Measurements from ENCODE around the gene RGS4.

Gene RGS4

DNA sequence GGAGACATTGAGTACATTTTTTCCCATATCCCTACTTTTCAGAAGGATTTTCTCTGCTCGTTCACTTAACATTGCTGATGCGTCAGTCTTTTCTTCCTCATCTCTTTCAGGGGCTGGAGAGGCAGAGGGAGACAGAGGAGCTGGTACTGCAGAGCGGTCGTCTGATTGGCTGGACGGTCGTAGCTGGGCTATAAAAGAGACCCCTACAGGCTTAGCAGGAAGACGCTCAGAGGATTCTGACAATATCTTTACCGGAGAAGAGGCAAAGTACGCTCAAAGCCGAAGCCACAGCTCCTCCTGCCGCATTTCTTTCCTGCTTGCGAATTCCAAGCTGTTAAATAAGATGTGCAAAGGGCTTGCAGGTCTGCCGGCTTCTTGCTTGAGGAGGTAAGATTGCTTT lies at the start of gene RGS4:
RGS4 (plus strand) TSS at position 220 of the 400 bp plus-strand sequence; CDS start at position 344, 124 bp downstream.
- peak; percentile 19 to 96 (median 76) for DNase-seq
- intact Hi-C loops (cut with DNase I): no loop called here

DNA sequence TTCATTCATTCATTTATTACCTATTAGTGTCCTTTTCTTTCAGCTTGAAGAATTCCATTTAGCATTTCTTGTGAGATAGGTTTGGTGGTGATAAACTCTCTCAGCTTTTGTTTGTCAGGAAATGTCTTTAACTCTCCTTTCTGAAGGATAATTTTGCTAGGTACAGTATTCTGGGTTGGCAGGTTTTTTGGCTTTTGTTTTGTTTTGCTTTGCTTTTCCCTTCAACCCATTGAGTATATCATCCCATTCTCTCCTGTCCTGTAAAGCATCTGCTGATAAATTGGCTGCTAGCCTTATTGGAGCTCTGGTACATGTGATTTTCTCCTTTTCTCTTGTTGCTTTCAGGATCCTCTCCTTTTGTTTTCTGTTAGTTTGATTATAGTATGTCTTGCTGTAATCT lies 47.0 kb upstream of the RGS4 start:
- no peak for DNase-seq
- intact Hi-C loops (cut with DNase I): no loop called here

DNA sequence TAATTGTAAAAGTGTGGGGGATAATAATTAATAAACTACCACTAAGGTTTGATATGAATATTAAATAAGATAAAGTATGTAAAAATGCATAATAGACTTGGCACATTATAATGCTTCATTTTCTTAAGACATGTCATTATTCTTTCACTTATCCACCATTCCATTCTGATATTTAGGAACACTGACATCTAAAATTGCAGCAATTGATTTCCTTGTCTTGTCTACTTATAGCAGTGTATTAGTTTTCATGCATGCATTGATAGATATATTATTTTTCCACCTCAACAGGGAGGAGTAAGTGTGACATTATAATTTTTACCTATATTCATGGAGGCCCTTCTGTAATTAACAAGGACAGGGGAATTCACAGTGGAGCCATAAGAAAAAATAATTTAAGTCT lies 41.6 kb upstream of the RGS4 start:
- no peak for DNase-seq
- intact Hi-C loops (cut with DNase I): no loop called here

DNA sequence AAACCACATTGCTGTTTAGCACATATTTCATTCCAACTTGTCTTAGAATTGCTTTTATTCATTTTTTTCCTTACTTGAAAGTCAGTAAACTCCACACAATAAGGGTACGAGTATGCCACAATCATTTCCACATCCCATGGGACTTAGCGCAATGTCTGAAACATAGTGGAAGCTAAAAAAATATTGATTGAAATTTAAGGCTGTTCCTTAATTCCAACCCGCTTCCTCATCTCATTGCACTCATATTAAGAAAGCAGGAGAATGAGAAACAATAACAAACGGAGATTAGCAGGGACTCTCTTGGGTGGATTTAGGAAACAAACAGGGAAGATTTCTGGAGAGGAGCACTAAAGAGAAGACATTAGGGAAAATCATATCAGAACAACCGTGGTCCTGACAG lies 39.3 kb upstream of the RGS4 start:
- intact Hi-C loops (cut with DNase I): no loop called here
- no peak for DNase-seq

DNA sequence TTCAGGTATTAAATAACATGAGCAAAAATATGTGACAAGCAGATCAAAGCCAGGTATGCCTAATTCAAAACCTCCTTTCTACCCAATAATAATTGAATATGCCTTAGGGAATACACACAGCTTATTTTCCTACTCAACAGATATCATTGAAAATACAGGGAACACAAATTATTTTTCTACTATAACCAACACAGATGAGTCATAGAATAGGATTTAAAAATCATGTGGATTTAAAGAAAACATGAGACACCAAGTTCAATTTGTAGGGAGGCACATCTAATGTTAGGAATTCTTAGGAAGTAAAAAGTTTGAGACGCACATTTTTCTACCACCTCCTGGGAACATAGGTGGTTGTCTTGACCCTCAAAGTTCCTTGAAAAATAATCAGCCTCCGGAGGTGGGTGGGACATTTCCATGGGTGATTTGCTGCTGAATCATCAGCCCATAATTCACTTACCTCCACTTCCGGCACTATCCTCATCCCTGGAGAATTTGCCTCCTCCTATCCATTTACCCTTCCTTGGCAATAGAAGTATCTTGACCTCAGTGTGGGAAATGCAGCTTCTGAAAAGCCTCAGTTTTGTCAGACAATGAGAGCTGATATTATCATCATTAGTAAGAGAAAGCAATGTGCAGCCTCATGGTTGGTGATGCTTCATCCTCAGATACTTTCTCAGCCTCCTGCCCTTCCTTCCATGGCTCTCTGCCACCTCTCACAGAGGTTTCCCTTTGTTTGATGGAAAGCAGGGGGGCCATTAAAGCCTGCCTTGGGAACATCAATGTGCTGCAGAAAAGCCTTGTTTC lies 33.5 kb upstream of the RGS4 start:
- intact Hi-C loops (cut with DNase I): no loop called here
- no peak for DNase-seq

DNA sequence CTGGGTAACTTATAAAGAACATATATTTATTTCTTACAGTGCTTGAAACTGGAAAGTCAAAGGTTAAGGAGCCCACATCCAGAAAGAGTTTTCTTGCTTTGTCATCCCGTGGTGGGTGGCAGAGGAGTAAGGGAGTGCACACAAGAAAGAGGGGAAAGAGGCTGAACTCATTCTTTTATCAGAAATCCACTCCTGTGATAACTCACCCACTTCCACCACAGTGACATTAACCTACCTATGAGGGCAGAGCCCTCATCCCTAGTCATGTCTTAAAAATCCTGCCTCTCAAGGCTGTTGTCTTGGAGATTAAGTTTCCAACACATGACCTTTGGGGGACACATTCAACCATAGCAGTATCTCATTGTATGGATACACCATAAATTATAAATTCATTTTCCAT lies 32.5 kb upstream of the RGS4 start:
- intact Hi-C loops (cut with DNase I): no loop called here
- DNase-seq: no peak

DNA sequence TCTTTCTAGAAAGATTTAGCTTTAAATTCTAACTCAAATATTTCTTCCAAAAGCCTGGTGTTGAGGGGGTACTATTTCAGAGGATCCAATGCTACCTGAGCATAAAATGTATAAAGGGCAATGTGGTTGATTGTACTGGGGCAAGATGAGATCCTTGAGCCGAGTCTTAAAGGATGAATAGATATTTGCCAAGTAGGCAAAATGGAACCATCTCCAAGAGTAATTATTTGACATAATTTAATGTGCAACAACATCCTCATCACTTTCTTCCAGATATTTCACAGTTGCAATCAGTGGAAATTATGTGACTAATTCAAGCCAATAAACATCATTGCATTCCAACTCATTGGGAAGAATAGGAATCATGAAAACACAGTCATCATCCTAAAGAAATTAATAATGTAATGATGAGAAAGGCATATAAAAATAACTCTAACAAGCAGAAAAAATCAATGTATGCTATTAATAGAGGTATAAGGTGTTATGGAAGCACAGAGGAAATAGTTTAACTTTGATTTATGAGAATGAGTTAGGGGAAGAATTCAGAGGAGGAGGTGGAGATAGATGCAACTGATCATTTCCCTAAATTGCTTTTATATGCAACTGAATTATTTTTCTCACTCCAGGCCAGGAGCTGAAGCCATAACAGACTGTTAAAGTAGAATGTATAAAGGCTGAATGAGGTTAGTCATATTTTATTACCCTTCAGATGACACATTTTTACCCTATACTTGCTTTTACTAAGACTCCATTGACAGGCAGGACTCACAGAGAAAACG lies 30.0 kb upstream of the RGS4 start:
- no peak for DNase-seq
- intact Hi-C loops (cut with DNase I): no loop called here

DNA sequence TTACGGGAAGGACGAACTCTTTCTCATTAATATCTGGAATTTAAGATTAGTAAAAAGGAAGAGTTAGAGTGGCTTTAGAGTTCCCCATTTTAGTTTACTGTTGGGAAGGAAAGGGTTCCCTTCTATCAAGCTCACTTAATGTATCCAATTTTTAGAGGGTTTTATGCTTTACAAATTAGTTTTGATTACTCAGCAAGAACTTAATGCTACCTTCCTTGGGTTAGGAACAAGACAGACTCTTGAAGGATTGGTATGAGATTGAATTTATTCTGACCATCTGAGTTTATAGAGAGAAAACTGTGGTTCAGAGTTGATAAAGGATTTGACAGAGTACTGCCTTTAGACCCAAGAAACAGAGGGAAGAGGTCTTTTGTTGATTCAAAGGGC lies 29.5 kb upstream of the RGS4 start:
- no peak for DNase-seq
- intact Hi-C loops (cut with DNase I): no loop called here

DNA sequence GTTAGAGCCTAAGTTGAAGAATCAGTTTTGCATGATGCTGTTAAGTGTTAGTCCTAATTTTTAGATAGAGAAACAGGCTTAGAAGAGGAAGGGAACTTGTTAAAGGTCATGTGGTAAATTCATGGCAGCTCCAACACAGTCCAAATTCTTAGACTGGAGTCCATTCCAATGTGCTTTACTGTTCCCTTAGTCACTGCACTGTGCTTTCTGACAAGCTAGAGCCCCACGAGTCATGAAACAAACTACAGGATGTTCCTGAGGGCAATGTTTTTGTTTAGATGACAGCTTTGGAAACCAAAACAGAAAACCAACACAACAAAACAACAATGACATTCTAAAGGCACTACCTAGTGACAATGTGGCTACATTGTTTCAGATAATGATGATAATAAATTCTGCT lies 23.1 kb upstream of the RGS4 start:
- intact Hi-C loops (cut with DNase I): no loop called here
- DNase-seq: no peak

DNA sequence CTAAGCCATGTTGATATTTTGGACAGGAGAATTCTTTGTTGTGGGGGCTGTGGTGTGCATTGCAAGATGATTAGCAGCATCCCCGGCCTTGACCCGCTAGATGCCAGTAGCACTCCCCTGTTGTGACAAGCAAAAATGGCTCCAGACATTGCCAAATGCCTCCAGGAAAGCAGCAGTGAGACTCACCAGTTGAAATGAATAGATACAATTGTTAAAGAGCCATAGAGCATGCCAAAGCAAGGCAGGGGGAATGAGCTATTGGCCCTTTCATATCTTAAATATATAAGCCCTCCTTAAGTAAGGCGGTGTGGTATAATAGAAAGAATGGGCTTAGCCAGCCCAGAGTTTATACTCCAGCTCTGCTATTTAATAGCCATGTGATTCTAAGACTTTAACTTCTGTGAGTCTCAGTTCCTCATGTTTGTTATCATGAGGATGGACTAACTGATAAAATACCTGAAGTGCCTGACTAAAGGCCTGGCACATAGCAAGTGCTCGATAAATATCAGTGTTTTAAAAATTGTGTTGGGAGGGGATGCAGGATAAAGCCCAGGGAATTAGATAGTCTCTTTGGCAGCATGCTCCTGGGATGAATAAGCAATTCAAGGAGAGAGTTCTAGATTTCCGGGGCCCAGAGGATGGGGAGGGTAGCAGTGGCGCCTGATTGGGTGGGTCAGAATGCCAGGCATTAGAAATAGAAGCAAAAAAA lies 21.1 kb upstream of the RGS4 start:
- intact Hi-C loops (cut with DNase I): no loop called here
- no peak for DNase-seq

DNA sequence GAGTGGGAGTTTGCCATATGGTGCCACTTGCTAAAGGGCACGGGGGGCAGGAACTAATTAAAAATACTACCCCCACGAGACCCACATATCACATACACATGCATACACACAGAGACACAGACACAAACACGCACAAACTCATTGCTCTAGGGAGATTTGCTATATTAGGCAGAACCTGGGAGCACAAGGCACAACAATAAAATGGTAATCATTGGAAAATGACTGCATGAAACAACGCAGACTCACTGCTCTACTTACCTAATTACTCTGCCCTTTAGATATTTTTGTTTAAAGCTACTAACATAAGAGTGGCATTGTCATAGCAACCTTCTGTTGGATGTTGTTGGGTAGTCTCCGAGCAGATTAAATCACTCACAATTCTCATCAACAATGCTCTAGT lies 20.3 kb upstream of the RGS4 start:
- DNase-seq: no peak
- intact Hi-C loops (cut with DNase I): no loop called here

DNA sequence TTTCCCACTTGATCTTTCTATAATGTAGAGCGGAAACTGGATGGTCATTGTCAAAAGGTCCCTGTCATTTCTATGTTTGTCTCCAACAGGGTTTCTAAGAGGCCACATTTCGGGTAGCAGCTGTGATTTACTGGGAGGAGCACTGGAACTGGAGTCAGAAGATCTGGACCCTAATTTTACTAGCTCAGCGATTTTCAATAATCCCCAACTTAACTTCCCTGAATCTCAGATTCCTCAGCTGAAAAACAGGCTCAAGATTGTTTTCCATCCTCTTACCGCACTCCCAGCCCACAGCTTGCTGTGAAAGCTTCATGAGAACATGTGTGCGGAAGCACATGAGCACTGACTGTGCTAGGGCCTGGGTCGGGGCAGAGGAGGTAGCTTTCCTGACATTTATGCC lies 19.9 kb upstream of the RGS4 start:
- intact Hi-C loops (cut with DNase I): no loop called here
- DNase-seq: no peak

DNA sequence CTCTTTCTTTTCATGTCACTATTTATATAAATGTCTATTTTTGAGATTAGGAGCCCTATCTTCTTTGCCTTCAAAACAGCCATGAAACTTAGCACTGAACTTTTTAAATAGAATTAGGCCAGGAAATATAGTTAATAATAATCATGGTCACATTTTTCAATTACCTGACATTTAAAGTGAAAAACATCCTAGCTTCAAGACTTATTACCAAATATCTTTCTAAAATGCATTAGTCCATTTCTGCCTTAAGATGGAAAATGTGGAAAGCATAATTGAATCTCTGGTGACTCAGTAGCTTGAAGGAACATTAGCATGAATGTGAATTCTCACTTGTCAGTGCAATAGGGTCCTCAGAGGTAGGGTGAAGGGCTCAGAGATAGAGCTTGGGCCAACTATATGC lies 18.7 kb upstream of the RGS4 start:
- no peak for DNase-seq
- intact Hi-C loops (cut with DNase I): no loop called here

DNA sequence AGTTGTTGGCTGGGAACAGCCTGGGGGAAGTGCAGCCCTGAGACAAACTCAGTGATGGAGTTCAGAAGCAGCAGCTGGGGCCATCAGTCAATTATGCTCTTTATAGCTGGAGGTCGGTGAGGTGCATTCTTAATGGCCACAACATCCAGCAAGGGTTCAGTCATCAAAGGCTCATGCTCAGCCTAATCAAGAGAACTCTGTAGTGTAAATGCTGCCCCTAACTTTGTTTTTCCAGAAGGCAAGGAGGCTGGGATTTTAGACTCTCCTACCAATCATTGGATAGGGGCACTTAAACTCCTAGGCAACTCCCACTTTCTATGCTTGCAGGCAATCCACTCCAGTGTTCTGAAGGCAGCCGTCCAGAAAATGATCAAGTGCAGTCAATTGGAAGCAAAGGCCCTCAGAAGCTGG lies 15.0 kb upstream of the RGS4 start:
- intact Hi-C loops (cut with DNase I): no loop called here
- DNase-seq: no peak

DNA sequence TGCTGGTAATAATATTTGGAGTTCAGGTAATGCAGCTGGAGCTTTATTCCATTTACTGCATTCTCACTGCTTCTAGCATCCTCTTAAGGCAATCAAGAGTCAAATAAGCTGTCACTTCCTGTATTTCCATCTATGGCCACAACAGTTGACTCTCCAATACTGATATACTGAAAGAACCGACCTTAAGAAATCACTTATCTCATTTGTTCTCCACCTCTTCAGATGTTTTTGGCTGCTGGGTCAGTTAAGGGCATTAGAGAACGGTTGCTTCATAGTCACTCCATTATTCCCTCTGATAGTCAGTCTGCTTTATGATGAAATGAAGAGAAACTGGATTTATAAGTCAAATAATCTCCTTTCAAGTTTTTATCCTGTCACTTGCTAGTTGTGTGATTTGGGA lies 14.2 kb upstream of the RGS4 start:
- intact Hi-C loops (cut with DNase I): no loop called here

DNA sequence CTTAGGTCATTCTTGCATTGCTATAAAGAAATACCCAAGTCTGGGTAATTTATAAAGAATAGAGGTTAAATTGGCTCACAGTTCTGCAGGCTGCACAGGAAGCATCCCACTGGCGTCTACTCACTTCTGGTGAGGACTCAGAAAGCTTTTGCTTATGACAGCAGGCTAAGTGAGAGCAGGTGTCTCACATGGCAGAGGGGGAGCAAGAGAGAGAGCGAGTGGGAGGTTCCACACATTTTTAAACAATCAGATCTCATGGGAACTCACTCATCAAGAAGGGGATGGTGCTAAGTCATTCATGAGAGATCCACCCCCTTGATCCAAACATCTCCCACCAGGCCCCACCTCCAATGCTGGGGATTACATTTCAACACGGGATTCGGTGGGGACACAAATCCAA lies 13.6 kb upstream of the RGS4 start:
- DNase-seq: peak in 41 of 42 donors; percentile 13 to 89 (median 58)
- intact Hi-C loops (cut with DNase I): no loop called here

More for the DNA sequence above, 14.2 kb upstream of the RGS4 start:
- DNase-seq: no peak

DNA sequence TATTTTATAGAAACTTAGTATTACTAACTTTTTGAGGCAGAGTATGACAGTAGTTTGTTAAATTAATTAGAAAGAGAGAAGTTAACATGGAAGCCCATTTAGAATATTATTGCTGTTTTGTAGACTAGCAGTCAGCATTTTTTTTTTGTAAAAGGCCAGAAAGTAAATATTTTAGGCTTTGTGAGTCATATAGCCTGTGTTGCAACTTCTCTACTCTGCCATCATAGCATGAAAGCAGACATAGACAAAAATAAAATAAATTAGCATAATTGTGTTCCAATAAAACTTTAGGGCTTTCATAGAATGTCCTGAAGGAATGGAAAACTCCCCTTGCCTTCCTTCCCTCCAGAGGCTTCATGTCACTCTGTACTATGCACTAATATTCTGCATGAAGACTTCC lies 12.3 kb upstream of the RGS4 start:
- intact Hi-C loops (cut with DNase I): no loop called here
- no peak for DNase-seq

DNA sequence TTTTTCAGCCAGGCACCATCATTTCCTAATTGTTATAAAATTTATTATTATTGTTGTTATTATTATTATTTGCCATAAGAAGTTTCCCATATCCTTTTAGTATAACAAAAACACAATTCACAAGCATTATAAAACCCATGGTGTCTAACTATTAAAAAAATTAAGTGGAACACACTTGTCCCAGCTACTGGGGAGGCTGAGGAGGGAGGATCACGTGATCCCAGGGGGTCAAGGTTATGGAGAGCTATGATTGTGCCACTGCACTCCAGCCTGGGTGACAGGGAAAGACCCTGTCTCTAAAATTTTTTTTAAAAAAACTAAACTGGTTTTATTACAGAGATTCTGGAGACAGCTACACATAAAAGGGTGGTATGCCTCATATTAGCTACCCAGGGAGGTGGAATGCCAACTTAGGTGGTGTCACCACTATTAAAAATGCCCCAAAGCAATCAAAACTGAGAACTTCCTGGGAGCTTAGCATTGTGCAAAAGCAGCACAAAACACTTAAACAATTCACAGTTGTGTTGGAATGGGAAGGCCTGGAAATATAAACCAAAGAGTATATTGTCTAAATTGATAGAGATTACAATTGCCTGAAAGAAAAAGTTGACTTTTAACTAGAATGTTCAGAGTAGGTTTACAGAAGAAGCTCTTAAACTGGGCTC lies 8.7 kb upstream of the RGS4 start:
- no peak for DNase-seq
- intact Hi-C loops (cut with DNase I): no loop called here

DNA sequence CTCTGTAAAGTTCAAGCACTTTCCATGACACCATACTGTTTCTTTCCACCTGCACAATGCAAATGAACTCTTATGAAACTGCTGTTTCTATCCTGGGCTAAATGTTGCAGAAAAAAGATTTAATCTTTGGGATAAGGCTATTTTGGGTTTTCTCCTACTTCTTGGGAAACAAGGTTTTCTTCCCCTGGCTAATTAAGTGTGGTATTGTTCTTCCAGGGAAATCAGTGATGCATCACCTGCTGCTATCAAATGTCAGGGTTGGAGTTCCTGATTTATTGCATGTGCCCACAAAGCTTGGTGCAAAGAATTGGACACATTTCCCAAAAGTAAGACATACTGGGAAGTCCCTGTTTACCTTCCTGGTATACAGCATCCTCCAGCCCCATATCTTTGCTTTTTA lies 6.0 kb upstream of the RGS4 start:
- intact Hi-C loops (cut with DNase I): no loop called here
- DNase-seq: peak in 2 of 42 donors; percentile 7 to 26

DNA sequence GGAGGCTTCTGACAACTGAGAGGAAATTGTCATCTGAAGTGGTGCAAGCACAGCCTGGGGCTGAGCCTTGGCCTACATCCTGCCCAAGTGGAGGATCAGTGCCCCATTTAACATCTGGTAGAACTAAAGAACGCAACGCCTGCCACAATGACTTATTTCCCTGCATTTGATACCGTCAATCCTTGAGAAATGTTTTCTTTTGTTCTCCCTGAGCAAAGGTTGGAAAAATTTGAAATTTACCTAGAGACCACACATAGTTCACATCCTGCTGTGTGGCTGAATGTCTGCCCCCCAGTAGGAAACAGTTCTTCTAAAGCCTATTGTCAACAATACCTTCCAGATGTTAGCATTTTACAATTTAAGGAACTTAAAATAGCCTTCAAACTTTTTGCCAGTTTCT lies 5.6 kb upstream of the RGS4 start:
- DNase-seq: no peak
- intact Hi-C loops (cut with DNase I): no loop called here
